ENCODE results near the gene PELI1.

DNA sequence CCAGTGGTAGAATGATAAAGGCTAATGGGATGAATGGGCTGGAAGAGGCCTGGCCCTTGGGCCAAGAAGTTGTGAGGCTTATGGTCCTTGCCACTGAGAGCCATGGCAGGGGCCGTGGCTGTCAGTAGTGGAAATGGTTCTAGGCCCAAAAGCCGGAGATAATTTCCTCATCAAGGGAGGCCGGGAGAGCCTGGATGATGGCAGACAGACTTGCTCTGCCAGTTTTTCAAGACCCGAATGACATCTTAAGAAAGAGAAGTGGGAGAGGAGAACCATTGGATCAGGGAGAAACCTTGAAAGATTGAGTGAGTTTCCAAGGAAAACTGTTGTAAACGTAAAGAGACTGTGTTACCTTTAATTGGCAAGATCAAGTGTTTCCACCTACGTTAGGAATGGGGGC lies 78.7 kb downstream of the PELI1 start:
- TF ChIP-seq, protein P1, sequence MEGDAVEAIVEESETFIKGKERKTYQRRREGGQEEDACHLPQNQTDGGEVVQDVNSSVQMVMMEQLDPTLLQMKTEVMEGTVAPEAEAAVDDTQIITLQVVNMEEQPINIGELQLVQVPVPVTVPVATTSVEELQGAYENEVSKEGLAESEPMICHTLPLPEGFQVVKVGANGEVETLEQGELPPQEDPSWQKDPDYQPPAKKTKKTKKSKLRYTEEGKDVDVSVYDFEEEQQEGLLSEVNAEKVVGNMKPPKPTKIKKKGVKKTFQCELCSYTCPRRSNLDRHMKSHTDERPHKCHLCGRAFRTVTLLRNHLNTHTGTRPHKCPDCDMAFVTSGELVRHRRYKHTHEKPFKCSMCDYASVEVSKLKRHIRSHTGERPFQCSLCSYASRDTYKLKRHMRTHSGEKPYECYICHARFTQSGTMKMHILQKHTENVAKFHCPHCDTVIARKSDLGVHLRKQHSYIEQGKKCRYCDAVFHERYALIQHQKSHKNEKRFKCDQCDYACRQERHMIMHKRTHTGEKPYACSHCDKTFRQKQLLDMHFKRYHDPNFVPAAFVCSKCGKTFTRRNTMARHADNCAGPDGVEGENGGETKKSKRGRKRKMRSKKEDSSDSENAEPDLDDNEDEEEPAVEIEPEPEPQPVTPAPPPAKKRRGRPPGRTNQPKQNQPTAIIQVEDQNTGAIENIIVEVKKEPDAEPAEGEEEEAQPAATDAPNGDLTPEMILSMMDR (IDR thresholded peaks at IDR 0.05): no peak
- TF ChIP-seq POLR2A (IDR thresholded peaks at IDR 0.05) (no peak), POLR2AphosphoS5 (IDR thresholded peaks at IDR 0.05) (no peak)

Measured in breast epithelium (tissue), 3 donors.